ENCODE results near the gene KLHL29. TPM values are rescaled to one million over a fixed set of nuclear protein-coding genes. Genes with fewer than 3 reads are reported as not detected.

The KLHL29 gene
- total RNA-seq, 2 donors from 2014 or later = 2.0 to 4.2 TPM

DNA sequence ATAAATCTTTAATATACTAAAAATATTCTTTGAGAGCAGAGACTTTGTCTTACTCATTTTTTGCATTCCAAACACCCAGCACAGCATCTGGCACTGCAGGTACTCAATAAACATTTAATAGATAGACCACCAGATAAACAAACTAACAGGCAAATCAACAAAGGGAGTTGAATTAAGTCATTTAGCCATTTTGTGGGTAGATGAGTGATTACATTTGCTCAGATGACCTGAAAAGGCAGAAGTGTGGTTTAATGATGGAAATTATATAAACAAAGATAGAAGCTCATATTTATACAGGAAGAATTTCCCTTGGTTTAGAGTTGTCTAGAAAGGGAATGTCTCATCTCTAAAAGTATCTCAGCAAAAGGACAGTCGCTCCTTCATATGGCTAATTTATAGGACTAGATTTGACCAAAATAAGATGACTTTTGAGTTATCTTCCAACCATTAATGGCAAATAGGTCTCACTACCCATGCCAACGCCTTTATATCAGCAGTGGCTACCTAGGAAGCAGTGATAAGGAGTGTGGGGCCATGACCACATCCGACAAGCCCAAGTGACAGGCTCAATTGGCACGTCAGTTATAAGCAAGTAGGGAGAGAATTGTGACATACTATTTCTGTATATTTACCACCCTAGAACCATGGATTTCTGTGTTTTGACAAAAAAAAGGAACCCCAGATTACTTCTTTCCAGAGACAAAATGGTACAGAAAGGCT is 368.5 kb downstream of the KLHL29 start:
- H3K9me3 ChIP-seq = no peaks in the 10 kb centered on the region
- H3K27me3 ChIP-seq = no peaks in the 10 kb centered on the region
- H3K27ac ChIP-seq = no peak overlapping the region
- H3K4me1 ChIP-seq = peaks cover 0 to 5% of the 10 kb centered on the region in 2 donors
- TF ChIP-seq, protein P1, sequence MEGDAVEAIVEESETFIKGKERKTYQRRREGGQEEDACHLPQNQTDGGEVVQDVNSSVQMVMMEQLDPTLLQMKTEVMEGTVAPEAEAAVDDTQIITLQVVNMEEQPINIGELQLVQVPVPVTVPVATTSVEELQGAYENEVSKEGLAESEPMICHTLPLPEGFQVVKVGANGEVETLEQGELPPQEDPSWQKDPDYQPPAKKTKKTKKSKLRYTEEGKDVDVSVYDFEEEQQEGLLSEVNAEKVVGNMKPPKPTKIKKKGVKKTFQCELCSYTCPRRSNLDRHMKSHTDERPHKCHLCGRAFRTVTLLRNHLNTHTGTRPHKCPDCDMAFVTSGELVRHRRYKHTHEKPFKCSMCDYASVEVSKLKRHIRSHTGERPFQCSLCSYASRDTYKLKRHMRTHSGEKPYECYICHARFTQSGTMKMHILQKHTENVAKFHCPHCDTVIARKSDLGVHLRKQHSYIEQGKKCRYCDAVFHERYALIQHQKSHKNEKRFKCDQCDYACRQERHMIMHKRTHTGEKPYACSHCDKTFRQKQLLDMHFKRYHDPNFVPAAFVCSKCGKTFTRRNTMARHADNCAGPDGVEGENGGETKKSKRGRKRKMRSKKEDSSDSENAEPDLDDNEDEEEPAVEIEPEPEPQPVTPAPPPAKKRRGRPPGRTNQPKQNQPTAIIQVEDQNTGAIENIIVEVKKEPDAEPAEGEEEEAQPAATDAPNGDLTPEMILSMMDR (IDR thresholded peaks at IDR 0.05) = no peak
- H3K4me3 ChIP-seq = no peak overlapping the region
- H3K36me3 ChIP-seq = peaks cover 8% of the 10 kb centered on the region
- DNase-seq (ENCODE audit: low spot score) = no peak

DNA sequence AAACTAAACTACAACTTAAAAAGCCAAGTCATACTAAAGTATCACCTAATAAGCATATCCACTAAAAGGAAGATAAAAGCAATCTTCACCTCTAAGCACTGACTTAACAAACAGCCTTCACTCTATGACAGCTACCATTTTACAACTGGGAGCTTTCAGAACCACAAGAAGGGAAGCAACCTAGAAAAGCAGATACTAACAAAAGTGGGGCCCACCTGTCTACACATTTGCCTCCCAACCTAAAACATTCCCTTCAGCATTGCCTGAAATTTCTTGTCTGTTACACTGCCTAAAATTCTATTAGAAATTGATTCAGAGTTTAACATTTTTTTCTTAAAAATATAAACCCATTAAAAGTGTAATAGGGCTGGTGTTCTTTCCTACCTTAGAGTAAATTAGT is 370.0 kb downstream of the KLHL29 start:
- Histone ChIP-seq H3K36me3 (peaks cover 8% of the 10 kb centered on the region), H3K27ac (no peak overlapping the region), H3K4me1 (peaks cover 0 to 5% of the 10 kb centered on the region in 2 donors), H3K27me3 (no peaks in the 10 kb centered on the region), H3K4me3 (no peak overlapping the region), H3K9me3 (no peaks in the 10 kb centered on the region)
- TF ChIP-seq, protein P1 (IDR thresholded peaks at IDR 0.05) = no peak
- no peak for DNase-seq (ENCODE audit: low spot score)

DNA sequence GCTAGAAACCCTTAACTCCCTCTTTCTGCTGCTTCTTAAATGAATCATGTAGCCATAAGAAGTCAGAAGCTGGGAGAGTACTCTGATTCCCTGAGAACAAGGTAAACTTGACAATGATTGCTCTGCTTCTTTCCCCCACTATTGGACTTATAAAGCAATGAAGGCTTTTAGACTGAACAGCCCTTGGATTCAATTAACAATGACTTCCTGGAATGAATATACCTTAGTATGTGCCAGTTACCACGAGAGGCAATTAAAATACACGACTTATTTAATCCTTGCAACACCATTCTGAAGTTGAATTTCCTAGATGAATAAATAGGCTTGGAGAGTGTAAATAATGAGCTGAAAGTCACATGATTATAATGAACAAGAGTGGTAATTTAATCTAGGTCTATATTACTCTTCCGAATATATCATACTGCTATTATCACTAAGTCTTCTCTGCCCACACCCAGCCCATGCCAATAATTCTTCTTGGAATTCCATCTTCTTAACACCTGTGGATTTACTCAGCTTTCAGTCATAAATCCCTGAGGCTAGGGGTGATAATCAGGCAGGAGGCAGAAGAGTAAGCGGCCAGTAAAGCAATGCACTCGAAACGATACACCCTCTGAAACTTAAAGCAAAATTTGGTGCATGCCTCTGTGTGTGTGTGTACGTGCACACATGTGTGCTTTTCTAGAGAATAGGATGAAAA is 371.8 kb downstream of the KLHL29 start:
- Histone ChIP-seq H3K4me3 (no peak overlapping the region), H3K27ac (no peak overlapping the region), H3K9me3 (no peaks in the 10 kb centered on the region), H3K36me3 (peaks cover 6% of the 10 kb centered on the region), H3K4me1 (peaks cover 0 to 10% of the 10 kb centered on the region in 2 donors), H3K27me3 (no peaks in the 10 kb centered on the region)
- TF ChIP-seq, protein P1 (IDR thresholded peaks at IDR 0.05) = no peak
- no peak for DNase-seq (ENCODE audit: low spot score)

DNA sequence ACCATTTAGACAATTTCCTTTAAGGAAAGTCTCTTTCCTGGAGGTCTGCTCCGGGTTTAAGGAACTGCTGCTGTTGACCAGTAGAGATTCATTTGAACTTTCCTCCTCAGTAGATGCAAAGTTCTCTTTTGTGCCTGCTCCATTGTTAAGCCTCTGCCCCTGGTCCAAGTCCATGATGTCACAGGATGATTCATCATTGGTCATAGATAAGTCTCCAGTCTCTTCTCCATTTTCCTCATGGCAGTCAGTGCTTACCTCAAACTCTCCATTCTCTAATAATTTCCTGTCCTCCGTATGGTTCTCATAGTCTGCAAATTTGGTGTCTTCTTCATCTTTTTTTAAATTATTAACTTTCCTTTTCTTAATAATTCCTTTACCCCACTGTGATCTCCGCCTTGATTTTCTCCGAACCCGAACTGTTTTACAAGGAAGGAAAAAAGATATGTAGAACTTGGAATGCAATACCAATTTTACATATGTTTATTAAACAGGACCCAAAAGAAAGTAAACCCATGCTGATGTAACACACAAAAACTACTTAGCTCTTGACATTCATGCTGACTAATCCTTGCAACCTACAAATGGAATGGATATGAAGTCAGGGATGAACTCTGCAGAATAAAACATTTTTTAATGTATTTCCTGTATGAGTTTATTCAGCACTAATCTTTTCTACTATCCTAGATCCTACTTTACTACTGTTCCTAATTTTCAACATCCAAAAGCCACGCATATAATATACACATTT is 372.9 kb downstream of the KLHL29 start:
- TF ChIP-seq, protein P1 (IDR thresholded peaks at IDR 0.05) = no peak
- DNase-seq (ENCODE audit: low spot score) = no peak
- Histone ChIP-seq H3K27me3 (no peaks in the 10 kb centered on the region), H3K36me3 (peaks cover 5% of the 10 kb centered on the region), H3K4me3 (no peak overlapping the region), H3K27ac (no peak overlapping the region), H3K9me3 (no peaks in the 10 kb centered on the region), H3K4me1 (peaks cover 0 to 14% of the 10 kb centered on the region in 2 donors)
